HEK293 (cell line): Measurements from ENCODE around the gene FERMT3.

ENCODE experiments used
- BCL11A ChIP-seq: fragments of 450-650 bp; formaldehyde crosslinking; IDR thresholded peaks from 2 replicates; pipeline ENCODE4 v1.5.1; 2016; ENCODE audit warnings: low read depth, missing biosample characterization, missing genetic modification characterization
- GLI4 ChIP-seq: fragments of 450-650 bp; formaldehyde crosslinking; IDR thresholded peaks from 2 replicates; pipeline ENCODE4 v1.5.1; 2016; ENCODE audit warnings: missing biosample characterization, missing genetic modification characterization
- OSR2 ChIP-seq: fragments of 450-650 bp; formaldehyde crosslinking; IDR thresholded peaks from 2 replicates; pipeline ENCODE4 v1.5.1; 2016; ENCODE audit warnings: missing biosample characterization, missing genetic modification characterization
- OVOL3 ChIP-seq: fragments of 450-650 bp; formaldehyde crosslinking; IDR thresholded peaks from 2 replicates; pipeline ENCODE4 v1.5.1; 2016; ENCODE audit warnings: missing biosample characterization, missing genetic modification characterization
- TRIM28 ChIP-seq: IDR thresholded peaks from 2 replicates; pipeline ENCODE4 v1.6.1; 2011; ENCODE audit warnings: low read length, control low read depth, borderline replicate concordance
- YY2 ChIP-seq: fragments of 450-650 bp; formaldehyde crosslinking; IDR thresholded peaks from 2 replicates; pipeline ENCODE4 v1.5.1; 2016; ENCODE audit warnings: missing biosample characterization, missing genetic modification characterization
- ZBTB7A ChIP-seq: fragments of 450-650 bp; formaldehyde crosslinking; IDR thresholded peaks from 2 replicates; pipeline ENCODE4 v1.5.1; 2016; ENCODE audit warnings: low read depth, missing biosample characterization, missing genetic modification characterization
- ZNF175 ChIP-seq: fragments of 450-650 bp; formaldehyde crosslinking; IDR thresholded peaks from 2 replicates; pipeline ENCODE4 v1.5.1; 2016; ENCODE audit warnings: missing biosample characterization, missing genetic modification characterization
- ZNF2 ChIP-seq: fragments of 450-650 bp; formaldehyde crosslinking; IDR thresholded peaks from 2 replicates; pipeline ENCODE4 v1.5.1; 2016; ENCODE audit warnings: missing biosample characterization, missing genetic modification characterization
- ZNF202 ChIP-seq: fragments of 450-650 bp; formaldehyde crosslinking; IDR thresholded peaks from 2 replicates; pipeline ENCODE4 v1.5.1; 2016; ENCODE audit warnings: missing biosample characterization, missing genetic modification characterization, borderline replicate concordance
- ZNF214 ChIP-seq: fragments of 450-650 bp; formaldehyde crosslinking; IDR thresholded peaks from 2 replicates; pipeline ENCODE4 v1.5.1; 2017; ENCODE audit warnings: missing biosample characterization, mild to moderate bottlenecking, missing genetic modification characterization, borderline replicate concordance
- ZNF23 ChIP-seq: fragments of 450-650 bp; formaldehyde crosslinking; IDR thresholded peaks from 2 replicates; pipeline ENCODE4 v1.5.1; 2016; ENCODE audit warnings: missing biosample characterization, missing genetic modification characterization, borderline replicate concordance
- ZNF302 ChIP-seq: fragments of 450-650 bp; formaldehyde crosslinking; IDR thresholded peaks from 2 replicates; pipeline ENCODE4 v1.5.1; 2016; ENCODE audit warnings: missing biosample characterization, missing genetic modification characterization, low read depth
- ZNF311 ChIP-seq: fragments of 450-650 bp; formaldehyde crosslinking; IDR thresholded peaks from 2 replicates; pipeline ENCODE4 v1.5.1; 2017; ENCODE audit warnings: missing biosample characterization, missing genetic modification characterization, borderline replicate concordance
- ZNF341 ChIP-seq: fragments of 450-650 bp; formaldehyde crosslinking; IDR thresholded peaks from 2 replicates; pipeline ENCODE4; 2016; ENCODE audit warnings: low read depth, missing biosample characterization, missing genetic modification characterization
- ZNF48 ChIP-seq: fragments of 450-650 bp; formaldehyde crosslinking; IDR thresholded peaks from 2 replicates; pipeline ENCODE4 v1.5.1; 2016; ENCODE audit warnings: missing biosample characterization, missing genetic modification characterization
- ZNF544 ChIP-seq: fragments of 450-650 bp; formaldehyde crosslinking; IDR thresholded peaks from 2 replicates; pipeline ENCODE4 v1.5.0; 2017; ENCODE audit warnings: missing biosample characterization, missing genetic modification characterization
- ZNF670 ChIP-seq: fragments of 450-650 bp; formaldehyde crosslinking; IDR thresholded peaks from 2 replicates; pipeline ENCODE4 v1.5.1; 2016; ENCODE audit warnings: missing biosample characterization, missing genetic modification characterization, low read depth
- ZNF785 ChIP-seq: fragments of 450-650 bp; formaldehyde crosslinking; IDR thresholded peaks from 2 replicates; pipeline ENCODE4 v1.5.1; 2016; ENCODE audit warnings: missing biosample characterization, missing genetic modification characterization
- TF ChIP-seq, protein P1 (sequence below): fragments of 450-650 bp; formaldehyde crosslinking; IDR thresholded peaks from 2 replicates; pipeline ENCODE4 v1.5.1; 2016; ENCODE audit warnings: missing biosample characterization, missing genetic modification characterization
- TF ChIP-seq, protein P2 (sequence below): sonication (generic); formaldehyde crosslinking; IDR thresholded peaks from 2 replicates; pipeline ENCODE4 v1.8.1; 2022; ENCODE audit warnings: mild to moderate bottlenecking, moderate library complexity, missing genetic modification reagents
- TF ChIP-seq, protein P3 (sequence below): fragments of 450-650 bp; formaldehyde crosslinking; IDR thresholded peaks from 2 replicates; pipeline ENCODE4 v1.5.1; 2016; ENCODE audit warnings: missing biosample characterization, missing genetic modification characterization, low read depth
- TF ChIP-seq, protein P4 (sequence below): fragments of 450-650 bp; formaldehyde crosslinking; IDR thresholded peaks from 2 replicates; pipeline ENCODE4 v1.5.1; 2016; ENCODE audit warnings: missing biosample characterization, missing genetic modification characterization, low read depth
- TF ChIP-seq, protein P5 (sequence below): fragments of 450-650 bp; formaldehyde crosslinking; IDR thresholded peaks from 2 replicates; pipeline ENCODE4 v1.5.1; 2016; ENCODE audit warnings: missing biosample characterization, missing genetic modification characterization
- TF ChIP-seq, protein P6 (sequence below): IDR thresholded peaks from 2 replicates; pipeline ENCODE4 v1.6.1; 2011; ENCODE audit warnings: mild to moderate bottlenecking, low read depth, low read length, borderline replicate concordance
- TF ChIP-seq, protein P7 (sequence below): fragments of 450-650 bp; formaldehyde crosslinking; IDR thresholded peaks from 2 replicates; pipeline ENCODE4 v1.5.1; 2016; ENCODE audit warnings: missing biosample characterization, missing genetic modification characterization

The FERMT3 gene

DNA sequence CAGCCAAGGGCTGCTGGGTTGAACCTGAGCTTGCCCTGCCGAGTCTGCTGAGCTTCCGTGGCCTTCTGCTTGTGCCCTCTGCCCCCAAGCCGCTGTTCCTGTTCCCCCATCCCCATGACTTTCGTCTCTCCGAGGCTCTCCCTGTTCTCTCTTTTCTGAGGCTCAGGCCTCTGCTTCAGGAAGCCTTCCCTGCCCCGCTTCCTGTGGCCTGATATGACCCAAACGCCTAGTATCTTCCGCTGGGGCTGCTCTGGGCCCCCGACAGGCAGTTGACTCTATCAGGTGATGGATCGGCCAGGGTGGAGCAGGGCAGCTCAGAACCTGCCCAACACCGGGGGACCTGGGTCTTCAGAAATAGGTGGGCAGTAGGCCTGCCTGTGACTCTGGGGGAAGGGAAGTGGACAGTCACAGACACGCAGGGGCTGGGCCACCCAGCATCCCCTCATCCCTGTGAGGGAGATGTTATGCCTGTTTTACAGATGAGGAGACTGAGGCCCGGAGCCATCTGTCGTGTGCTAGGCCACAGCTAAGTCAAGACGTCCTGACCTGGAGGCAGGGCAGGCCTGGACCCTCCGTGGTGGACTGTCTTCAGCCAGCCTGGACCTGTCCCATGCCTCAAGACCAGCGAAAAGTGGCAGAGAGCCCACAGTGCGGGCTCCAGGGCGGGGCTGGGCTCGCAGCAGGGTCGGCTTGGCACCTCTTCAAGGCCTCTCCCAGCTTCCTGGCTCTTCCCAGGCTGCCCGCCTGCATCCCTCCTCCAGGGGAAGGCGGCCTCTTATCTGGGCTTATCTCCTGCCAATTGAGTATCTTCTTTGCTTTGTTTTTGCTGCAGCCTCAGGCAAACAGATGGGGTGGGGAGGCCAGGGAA, 61.7 kb downstream of the FERMT3 start (continued):
- TF ChIP-seq, protein P1, sequence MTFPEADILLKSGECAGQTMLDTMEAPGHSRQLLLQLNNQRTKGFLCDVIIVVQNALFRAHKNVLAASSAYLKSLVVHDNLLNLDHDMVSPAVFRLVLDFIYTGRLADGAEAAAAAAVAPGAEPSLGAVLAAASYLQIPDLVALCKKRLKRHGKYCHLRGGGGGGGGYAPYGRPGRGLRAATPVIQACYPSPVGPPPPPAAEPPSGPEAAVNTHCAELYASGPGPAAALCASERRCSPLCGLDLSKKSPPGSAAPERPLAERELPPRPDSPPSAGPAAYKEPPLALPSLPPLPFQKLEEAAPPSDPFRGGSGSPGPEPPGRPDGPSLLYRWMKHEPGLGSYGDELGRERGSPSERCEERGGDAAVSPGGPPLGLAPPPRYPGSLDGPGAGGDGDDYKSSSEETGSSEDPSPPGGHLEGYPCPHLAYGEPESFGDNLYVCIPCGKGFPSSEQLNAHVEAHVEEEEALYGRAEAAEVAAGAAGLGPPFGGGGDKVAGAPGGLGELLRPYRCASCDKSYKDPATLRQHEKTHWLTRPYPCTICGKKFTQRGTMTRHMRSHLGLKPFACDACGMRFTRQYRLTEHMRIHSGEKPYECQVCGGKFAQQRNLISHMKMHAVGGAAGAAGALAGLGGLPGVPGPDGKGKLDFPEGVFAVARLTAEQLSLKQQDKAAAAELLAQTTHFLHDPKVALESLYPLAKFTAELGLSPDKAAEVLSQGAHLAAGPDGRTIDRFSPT = no peak
- TF ChIP-seq, protein P2, sequence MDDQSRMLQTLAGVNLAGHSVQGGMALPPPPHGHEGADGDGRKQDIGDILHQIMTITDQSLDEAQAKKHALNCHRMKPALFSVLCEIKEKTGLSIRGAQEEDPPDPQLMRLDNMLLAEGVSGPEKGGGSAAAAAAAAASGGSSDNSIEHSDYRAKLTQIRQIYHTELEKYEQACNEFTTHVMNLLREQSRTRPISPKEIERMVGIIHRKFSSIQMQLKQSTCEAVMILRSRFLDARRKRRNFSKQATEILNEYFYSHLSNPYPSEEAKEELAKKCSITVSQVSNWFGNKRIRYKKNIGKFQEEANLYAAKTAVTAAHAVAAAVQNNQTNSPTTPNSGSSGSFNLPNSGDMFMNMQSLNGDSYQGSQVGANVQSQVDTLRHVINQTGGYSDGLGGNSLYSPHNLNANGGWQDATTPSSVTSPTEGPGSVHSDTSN (CRISPR knock-in tag) = no peak
- TF ChIP-seq ZNF23 (tag by site-specific recombination) (no peak), ZNF670 (no peak), BCL11A (tag by site-specific recombination) (no peak), YY2 (tag by site-specific recombination) (no peak), GLI4 (tag by site-specific recombination) (no peak), ZNF48 (tag by site-specific recombination) (no peak), ZNF785 (tag by site-specific recombination) (no peak), TRIM28 (no peak), ZNF302 (tag by site-specific recombination) (no peak), ZNF214 (tag by site-specific recombination) (no peak), ZNF544 (no peak), ZNF202 (tag by site-specific recombination) (no peak), ZBTB7A (no peak), ZNF175 (no peak), OSR2 (tag by site-specific recombination) (no peak), ZNF2 (tag by site-specific recombination) (no peak), ZNF341 (tag by site-specific recombination) (peak; percentile 89), ZNF311 (tag by site-specific recombination) (no peak), OVOL3 (tag by site-specific recombination) (no peak)
- TF ChIP-seq, protein P3, sequence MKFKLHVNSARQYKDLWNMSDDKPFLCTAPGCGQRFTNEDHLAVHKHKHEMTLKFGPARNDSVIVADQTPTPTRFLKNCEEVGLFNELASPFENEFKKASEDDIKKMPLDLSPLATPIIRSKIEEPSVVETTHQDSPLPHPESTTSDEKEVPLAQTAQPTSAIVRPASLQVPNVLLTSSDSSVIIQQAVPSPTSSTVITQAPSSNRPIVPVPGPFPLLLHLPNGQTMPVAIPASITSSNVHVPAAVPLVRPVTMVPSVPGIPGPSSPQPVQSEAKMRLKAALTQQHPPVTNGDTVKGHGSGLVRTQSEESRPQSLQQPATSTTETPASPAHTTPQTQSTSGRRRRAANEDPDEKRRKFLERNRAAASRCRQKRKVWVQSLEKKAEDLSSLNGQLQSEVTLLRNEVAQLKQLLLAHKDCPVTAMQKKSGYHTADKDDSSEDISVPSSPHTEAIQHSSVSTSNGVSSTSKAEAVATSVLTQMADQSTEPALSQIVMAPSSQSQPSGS (tag by site-specific recombination) = no peak
- TF ChIP-seq, protein P4, sequence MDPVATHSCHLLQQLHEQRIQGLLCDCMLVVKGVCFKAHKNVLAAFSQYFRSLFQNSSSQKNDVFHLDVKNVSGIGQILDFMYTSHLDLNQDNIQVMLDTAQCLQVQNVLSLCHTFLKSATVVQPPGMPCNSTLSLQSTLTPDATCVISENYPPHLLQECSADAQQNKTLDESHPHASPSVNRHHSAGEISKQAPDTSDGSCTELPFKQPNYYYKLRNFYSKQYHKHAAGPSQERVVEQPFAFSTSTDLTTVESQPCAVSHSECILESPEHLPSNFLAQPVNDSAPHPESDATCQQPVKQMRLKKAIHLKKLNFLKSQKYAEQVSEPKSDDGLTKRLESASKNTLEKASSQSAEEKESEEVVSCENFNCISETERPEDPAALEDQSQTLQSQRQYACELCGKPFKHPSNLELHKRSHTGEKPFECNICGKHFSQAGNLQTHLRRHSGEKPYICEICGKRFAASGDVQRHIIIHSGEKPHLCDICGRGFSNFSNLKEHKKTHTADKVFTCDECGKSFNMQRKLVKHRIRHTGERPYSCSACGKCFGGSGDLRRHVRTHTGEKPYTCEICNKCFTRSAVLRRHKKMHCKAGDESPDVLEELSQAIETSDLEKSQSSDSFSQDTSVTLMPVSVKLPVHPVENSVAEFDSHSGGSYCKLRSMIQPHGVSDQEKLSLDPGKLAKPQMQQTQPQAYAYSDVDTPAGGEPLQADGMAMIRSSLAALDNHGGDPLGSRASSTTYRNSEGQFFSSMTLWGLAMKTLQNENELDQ = no peak
- TF ChIP-seq, protein P5, sequence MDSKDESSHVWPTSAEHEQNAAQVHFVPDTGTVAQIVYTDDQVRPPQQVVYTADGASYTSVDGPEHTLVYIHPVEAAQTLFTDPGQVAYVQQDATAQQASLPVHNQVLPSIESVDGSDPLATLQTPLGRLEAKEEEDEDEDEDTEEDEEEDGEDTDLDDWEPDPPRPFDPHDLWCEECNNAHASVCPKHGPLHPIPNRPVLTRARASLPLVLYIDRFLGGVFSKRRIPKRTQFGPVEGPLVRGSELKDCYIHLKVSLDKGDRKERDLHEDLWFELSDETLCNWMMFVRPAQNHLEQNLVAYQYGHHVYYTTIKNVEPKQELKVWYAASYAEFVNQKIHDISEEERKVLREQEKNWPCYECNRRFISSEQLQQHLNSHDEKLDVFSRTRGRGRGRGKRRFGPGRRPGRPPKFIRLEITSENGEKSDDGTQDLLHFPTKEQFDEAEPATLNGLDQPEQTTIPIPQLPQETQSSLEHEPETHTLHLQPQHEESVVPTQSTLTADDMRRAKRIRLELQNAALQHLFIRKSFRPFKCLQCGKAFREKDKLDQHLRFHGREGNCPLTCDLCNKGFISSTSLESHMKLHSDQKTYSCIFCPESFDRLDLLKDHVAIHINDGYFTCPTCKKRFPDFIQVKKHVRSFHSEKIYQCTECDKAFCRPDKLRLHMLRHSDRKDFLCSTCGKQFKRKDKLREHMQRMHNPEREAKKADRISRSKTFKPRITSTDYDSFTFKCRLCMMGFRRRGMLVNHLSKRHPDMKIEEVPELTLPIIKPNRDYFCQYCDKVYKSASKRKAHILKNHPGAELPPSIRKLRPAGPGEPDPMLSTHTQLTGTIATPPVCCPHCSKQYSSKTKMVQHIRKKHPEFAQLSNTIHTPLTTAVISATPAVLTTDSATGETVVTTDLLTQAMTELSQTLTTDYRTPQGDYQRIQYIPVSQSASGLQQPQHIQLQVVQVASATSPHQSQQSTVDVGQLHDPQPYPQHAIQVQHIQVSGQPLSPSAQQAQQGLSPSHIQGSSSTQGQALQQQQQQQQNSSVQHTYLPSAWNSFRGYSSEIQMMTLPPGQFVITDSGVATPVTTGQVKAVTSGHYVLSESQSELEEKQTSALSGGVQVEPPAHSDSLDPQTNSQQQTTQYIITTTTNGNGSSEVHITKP (tag by site-specific recombination) = no peak
- TF ChIP-seq, protein P6, sequence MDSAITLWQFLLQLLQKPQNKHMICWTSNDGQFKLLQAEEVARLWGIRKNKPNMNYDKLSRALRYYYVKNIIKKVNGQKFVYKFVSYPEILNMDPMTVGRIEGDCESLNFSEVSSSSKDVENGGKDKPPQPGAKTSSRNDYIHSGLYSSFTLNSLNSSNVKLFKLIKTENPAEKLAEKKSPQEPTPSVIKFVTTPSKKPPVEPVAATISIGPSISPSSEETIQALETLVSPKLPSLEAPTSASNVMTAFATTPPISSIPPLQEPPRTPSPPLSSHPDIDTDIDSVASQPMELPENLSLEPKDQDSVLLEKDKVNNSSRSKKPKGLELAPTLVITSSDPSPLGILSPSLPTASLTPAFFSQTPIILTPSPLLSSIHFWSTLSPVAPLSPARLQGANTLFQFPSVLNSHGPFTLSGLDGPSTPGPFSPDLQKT = no peak
- TF ChIP-seq, protein P7, sequence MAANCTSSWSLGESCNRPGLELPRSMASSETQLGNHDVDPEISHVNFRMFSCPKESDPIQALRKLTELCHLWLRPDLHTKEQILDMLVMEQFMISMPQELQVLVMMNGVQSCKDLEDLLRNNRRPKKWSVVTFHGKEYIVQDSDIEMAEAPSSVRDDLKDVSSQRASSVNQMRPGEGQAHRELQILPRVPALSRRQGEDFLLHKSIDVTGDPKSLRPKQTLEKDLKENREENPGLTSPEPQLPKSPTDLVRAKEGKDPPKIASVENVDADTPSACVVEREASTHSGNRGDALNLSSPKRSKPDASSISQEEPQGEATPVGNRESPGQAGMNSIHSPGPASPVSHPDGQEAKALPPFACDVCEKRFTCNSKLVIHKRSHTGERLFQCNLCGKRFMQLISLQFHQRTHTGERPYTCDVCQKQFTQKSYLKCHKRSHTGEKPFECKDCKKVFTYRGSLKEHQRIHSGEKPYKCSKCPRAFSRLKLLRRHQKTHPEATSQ = no peak
